NAMALWA (cell line): ENCODE results near the gene CHSY3.

Experiments used
- DNase-seq: peaks from one replicate; pipeline ENCODE4 v3.0.0-alpha.2; 2015; ENCODE audit warnings: low spot score

Gene CHSY3

GRCh38 chr5:129904102-129904666 lies at the start of gene CHSY3:
CHSY3 (plus strand) TSS chr5:129904465.
- no peak for DNase-seq

- DNase-seq: no peak
Measured at GRCh38 chr5:129856325-129856724, 47.9 kb upstream of the CHSY3 start.

DNA sequence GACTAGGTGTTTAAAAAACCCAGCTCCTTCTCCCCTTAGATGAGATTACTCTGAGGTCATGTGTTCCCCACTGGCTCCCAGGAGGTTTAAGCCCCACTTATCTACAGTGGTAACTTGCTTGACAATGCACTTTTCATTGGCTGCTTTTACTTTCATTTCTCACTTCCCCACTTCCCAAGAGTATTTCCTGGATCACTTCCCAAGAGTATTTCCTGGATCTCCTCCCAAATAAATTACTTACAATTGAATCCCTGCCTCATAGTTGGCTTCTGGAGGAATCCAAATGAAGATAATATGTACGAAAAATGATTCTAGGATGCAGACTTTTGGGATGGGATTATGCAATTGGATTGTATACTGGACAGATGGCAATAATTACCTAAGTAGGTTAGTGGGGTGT lies 47.1 kb upstream of the CHSY3 start:
- DNase-seq: no peak

DNA sequence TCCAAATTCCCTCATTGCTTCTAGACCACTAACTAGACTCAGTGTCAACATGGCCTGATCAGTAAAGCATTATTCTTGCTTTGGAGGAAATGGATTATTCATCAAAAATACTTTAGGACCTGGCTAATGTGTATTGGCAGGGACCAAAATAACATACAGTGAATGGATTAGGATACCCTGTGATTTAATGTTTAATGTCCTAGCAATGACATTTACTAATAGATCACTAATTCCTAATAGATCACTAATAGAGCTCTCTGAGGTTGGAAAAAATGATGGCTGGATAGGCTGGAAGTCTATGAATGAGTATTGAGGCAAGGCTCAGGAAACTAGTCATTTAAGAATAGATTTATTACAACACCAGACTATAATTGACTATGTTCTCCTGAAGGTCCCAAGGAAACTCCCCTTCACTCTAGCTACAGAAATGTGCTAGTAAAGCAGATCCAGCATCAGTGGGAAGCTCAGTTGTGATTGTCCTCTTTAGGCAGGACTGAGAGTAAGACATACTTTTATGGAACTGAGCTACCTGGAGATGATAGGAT lies 46.1 kb upstream of the CHSY3 start:
- DNase-seq: no peak

DNA sequence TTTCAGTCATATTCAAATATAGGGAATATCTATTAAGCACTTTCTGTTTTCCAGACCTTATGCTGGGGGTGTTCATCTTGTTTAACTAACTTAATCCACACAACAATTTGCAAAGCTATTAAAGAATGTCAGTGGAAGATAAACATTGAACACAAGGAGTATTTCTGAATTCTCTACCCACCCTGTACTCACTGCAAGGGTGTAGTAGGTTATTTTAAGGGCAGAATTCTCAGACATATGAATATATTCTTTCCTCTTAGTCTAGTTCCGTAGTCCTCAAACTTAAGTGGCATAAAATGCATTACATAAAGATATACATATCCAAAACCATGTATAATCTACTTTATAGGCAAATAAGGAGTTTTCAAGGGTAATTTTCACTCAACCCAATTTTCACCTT lies 19.9 kb upstream of the CHSY3 start:
- no peak for DNase-seq

- DNase-seq: peak; percentile 16
Measured at GRCh38 chr5:129899454-129899853, 4.8 kb upstream of the CHSY3 start.

DNA sequence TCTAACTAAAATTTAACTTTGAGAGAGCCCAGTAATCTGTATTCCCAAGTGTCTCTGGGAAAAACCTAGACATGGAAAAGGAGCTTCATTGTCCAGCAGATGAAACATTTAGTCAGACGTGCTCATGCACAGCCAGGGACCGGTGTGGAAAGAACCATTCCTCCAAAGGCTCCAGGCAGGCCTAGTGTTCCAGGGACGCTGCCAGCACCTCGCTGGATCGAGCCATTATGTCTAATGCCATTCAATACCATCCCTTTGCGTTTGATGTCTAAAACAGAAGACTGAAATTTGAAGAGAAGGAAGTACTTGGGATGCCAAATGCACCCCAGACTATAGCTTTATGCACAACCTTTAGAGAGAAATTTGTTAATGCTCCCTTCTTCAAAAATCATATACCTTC lies 1.4 kb upstream of the CHSY3 start:
- no peak for DNase-seq

DNA sequence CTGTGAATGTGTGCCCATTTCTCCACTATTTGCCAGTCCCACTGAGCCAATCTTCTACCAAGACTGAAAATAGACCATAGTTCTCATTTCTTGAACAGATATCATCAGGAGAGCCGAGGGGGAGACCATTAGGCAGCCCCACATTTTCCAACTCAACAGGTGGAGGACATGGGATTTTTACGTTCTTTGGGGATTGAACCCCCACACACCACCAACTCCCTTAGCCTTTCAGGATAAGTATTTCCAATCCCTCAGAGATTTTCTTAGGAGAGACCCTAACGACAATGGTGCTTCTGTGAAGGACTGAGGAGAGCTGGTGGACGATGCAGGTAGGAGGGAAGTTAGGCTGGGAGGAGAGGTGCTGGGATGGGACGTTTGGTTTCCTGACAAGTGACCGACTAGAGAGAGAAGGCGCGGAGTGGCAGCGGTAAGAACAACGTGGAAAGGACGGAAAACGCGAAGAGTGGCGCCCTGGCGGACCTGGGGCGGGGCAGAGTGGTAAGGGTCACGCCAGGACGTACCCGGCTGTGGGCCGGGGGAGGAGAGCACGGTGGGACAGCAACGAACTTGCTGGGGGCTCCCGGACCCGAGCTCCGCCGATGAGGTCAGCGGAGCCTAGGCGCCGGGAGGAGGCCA lies 681 bp upstream of the CHSY3 start:
- DNase-seq: no peak

DNA sequence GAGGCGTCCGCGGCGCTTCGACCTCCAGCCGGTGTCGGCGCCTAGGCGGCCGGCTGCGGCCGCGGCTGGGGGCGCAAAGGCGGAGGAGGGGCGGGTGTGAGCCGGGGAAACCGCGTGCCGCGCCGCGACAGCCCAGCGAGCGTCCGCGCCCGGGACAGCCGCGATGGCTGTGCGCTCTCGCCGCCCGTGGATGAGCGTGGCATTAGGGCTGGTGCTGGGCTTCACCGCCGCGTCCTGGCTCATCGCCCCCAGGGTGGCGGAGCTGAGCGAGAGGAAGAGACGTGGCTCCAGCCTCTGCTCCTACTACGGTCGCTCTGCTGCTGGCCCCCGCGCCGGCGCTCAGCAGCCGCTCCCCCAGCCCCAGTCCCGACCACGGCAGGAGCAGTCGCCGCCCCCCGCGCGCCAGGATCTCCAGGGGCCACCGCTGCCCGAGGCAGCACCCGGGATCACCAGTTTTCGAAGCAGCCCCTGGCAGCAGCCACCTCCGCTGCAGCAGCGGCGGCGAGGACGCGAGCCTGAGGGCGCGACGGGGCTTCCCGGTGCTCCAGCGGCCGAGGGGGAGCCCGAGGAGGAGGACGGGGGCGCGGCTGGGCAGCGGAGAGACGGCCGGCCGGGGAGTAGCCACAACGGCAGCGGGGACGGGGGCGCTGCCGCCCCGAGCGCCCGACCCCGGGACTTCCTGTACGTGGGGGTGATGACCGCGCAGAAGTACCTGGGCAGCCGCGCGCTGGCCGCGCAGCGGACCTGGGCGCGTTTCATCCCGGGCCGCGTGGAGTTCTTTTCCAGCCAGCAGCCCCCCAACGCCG lies 605 bp downstream of the CHSY3 start:
- no peak for DNase-seq

DNA sequence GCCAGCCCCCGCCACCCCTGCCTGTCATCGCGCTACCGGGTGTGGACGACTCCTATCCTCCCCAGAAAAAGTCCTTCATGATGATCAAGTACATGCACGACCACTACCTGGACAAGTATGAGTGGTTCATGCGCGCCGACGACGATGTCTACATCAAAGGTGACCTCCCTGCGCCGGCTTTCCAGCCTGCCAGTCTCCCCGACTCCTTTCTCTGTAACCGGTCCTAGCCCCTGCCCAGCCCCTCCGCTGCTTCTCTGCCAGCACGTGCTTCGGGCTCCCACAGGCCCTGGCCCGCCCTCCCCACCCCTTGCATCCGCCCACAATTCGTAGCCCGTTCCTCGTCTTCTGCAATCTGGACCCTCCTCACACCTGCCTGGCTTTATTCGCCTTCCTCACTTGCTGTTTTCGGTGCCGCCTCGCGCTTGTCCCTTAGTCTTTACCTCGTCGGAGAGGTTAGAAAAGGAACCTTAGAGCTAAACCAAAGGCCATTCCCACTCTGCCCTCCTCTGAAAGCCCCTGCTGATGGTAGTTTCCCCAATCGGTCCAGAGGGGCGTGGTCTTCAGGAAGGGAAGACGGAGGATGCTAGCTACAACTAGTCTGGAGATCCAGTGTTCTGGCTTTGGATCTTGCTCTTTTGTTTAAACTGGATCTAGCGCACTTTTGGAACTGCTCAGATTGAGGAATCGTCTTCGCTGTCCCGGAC lies 1.4 kb downstream of the CHSY3 start:
- DNase-seq: no peak

DNA sequence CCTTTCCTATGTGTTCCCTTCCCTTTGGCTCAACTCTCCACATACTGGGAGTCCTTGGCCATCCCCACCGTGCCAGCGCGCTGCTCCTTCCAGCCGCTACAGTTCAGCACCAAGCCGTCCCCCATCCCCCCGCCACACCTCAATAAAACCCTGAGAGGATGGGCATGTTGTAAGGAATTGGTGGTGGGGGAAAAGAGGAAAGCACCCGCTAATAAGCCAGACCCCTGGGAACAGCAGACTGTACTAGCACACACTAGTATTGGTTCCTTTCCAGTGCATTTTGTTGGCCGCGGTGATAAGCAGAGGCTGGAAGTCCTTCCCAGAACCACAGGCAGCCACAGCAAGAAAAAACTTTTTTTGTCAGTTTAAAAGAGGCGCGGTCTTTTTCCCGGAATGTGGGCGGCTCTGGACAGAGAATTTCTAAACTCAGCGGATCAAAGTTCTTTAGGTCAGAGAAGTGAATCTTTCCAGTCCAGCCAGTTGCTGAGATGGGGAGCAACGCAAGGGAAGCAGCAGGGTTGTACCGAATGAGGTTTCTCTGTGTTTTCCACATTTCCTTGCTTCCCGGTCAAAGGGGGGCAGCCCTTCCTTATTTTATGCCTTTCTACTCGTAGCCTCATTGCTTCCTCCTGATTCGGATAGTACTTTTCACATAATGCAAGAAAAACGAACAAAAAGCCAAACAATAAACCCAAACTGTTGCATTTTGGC lies 2.1 kb downstream of the CHSY3 start:
- no peak for DNase-seq

DNA sequence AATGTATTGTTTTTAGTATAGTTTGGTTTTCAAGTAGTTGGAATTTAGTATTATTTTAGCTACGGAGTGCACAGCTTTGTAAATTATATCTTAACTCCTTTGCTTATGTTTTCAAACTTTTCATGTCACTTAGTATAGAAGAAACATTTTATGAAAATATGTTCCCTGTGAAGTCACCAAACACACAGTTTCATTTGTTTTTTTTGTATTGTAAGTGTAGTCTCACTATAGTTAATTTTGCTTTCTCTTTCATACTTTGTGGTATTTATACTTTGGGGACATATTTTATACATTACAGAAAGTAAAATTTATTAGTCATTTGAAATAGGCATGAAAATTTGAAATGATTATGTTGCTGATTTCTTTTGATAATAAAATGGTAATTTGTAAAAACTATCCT lies 5.0 kb downstream of the CHSY3 start:
- no peak for DNase-seq

DNA sequence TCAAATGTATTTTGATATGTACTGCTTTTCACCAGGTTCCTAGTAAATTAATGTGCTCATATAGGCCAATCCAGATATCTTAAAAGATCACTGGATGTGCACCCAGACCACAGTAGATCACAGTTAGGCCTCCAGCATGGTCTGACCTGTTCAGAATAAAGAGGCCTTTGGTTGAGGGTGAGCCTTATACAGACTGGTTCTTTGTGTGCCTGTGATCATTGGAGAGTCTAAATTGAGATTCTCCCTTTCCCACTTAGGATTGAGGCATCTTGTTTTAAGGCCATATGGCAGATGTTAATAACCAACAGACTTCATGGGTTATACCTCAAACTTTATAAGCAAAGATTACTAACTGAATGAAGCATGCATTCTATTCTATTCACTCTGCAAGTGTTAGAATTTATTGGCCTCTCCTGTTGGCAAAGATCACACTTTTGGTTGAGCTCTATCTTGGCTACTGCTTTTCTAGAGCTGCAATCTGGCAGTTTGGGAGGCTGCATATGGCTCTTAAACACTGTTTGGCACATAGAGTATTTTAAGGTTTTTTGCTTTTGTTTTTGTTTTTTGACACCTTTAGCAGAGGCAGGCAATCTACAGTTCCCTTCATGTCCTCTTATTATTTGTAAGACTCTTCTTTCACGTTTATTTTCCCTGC lies 8.5 kb downstream of the CHSY3 start:
- DNase-seq: no peak

DNA sequence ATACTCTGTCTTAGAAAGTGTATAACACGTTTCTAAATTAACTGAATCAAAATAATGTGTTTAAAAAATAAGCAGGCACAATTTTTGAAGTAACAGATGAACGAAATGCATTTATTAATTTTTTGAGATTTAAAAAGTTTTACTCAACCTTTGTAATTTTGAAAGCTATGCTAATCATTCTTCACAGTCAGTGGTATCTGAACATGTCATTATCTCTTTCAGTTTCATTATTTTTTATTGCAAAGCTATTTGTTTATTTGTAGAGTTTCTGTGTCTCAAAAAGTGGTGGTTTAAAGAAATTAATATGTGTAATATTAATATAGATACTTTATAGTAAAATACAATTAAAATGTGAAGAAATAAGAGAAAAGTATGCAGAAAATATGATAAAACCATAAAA lies 11.2 kb downstream of the CHSY3 start:
- no peak for DNase-seq

- DNase-seq: no peak
Measured at GRCh38 chr5:129917224-129917623, 13.0 kb downstream of the CHSY3 start.

- DNase-seq: no peak
Measured at GRCh38 chr5:129921204-129921603, 16.9 kb downstream of the CHSY3 start.

DNA sequence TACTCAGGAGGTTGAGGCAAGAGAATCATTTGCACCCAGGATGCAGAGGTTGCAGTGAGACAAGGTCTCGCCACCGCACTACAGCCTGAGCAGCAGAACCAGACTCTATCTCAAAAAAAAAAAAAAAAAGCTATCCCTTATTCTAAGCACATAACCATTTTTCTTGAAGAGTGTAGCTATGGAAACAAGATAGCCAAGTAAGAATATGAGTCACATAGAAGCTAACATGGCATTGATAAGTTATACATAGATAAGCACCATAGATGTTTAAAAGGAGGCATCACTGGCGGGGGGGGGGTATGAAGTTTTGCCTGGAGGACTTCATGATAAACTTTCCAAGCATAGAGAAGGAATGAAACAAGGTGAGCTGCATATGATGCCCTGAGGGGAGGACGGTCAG lies 26.0 kb downstream of the CHSY3 start:
- no peak for DNase-seq

DNA sequence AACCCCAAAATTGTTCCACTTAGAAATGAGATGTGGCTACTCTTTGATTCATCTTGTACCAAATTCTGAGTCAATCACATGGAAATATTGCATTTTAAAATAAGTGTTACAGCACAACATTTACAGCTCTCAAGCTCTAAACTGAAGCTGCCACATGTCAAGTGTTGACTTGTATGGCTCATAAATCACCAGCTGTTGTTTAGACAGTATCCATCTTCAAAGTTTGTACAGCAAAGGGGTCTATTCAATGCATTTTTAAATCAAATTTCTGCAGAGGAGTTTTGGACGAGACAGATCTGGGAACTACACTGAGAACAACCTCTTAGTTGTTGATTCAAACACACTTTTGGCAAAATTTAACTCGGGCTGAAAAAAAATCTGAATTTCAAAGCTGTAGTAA lies 31.4 kb downstream of the CHSY3 start:
- no peak for DNase-seq

DNA sequence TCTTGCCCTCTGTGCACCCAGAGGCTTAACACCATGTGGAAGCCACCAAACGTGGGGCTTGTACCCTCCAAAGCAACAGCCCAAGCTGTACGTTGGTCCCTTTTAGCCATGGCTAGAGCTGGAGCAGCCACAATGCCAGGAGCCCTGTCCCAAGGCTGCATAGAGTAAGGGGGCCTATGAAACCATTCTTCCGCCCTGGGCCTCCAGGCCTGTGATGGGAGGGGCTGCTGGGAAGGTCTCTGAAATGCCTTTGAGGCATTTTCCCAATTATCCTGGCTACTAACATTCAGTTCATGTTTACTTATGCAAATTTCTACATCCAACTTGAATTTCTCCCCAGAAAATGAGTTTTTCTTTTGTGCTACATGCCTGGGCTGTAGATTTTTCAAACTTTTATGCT lies 33.8 kb downstream of the CHSY3 start:
- DNase-seq: no peak

- no peak for DNase-seq
Measured at GRCh38 chr5:129943936-129944335, 39.7 kb downstream of the CHSY3 start.

DNA sequence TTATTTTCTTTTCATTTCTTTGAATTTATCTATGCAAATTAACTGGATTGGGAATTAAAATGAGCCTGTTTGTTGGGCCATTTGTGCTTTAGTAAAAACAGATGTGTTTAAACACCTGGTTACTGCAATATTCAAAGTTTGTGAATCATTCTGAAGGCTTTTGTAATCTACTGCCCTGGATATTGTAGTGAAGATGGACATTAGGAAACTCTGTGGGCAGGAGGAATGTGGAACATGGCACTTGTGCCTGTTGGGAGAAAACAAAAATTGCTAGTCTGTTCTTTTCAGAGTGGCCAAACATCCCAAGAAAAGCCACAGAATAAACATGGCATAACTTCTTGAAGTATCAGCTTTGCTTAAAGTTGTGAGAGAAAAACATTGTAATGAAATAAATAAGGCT lies 40.8 kb downstream of the CHSY3 start:
- no peak for DNase-seq
